Vagina (tissue), 2 donors: ENCODE measurements around the gene CEP89. TPM values are rescaled to one million over a fixed set of nuclear protein-coding genes. Genes with fewer than 3 reads are reported as not detected.
"Not testable (repeated sequence)": the region's sequence is repeated elsewhere in the genome, so short reads cannot be mapped to it uniquely, and the experiment has no call there.

Source experiments
- DNase-seq, 2 donors: peaks; one replicate each; pipeline ENCODE4 v3.0.0-alpha.2; 2017; ENCODE audit errors: extremely low spot score in 2 of 2
- H3K27ac ChIP-seq: fragments of 200-600 bp; sonication (generic); one replicate; pipeline ENCODE4 v1.5.1; 2019
- H3K27me3 ChIP-seq: fragments of 200-600 bp; sonication (generic); one replicate; pipeline ENCODE4 v1.5.1; 2019
- H3K36me3 ChIP-seq, 2 donors: fragments of 200-600 bp; sonication (generic); one replicate each; pipeline ENCODE4 v1.5.1; 2017 to 2019
- H3K4me1 ChIP-seq: fragments of 200-600 bp; sonication (generic); one replicate; pipeline ENCODE4 v1.5.1; 2019
- H3K4me3 ChIP-seq, 2 donors: fragments of 200-600 bp; sonication (generic); 1 replicate in 1 of 2; 2 replicates in 1 of 2; pipeline ENCODE4 v1.5.1; 2016 to 2019
- H3K9me3 ChIP-seq: fragments of 200-600 bp; sonication (generic); one replicate; pipeline ENCODE4 v1.5.1; 2019
- CTCF ChIP-seq, 3 experiments: fragments of 450-650 bp in 2 of 3; fragments of 200-600 bp in 1 of 3; sonication (generic) in 1 of 3; IDR thresholded peaks; one replicate each; pipeline ENCODE4 v1.5.1; 2017 to 2019; ENCODE audit warnings: antibody characterized with exemption in 3 of 3, mild to moderate bottlenecking in 2 of 3, moderate library complexity in 2 of 3
- POLR2A ChIP-seq, 2 donors: fragments of 450-650 bp; IDR thresholded peaks; one replicate each; pipeline ENCODE4 v1.6.1; 2017; ENCODE audit warnings: antibody characterized with exemption in 2 of 2, mild to moderate bottlenecking in 2 of 2, moderate library complexity in 2 of 2
- POLR2AphosphoS5 ChIP-seq, 2 donors: sonication (generic); formaldehyde crosslinking; IDR thresholded peaks; one replicate each; pipeline ENCODE4 v1.9.0; 2017; ENCODE audit warnings: antibody characterized with exemption in 2 of 2, mild to moderate bottlenecking in 2 of 2, low read depth in 1 of 2; ENCODE audit not compliant: insufficient read depth in 1 of 2
- intact Hi-C: fragments of 100-400 bp; cut with DNase I; formaldehyde crosslinking; loops from one replicate; pipeline ENCODE4 v1.15.1; 2023
- total RNA-seq: library from RNA; depleted of rRNA; stranded (reverse); fragments of >200 nt; gene quantifications from one replicate; pipeline ENCODE4 v1.2.3, GENCODE V29; 2016

Gene CEP89
- total RNA-seq, result 12.0 TPM

DNA sequence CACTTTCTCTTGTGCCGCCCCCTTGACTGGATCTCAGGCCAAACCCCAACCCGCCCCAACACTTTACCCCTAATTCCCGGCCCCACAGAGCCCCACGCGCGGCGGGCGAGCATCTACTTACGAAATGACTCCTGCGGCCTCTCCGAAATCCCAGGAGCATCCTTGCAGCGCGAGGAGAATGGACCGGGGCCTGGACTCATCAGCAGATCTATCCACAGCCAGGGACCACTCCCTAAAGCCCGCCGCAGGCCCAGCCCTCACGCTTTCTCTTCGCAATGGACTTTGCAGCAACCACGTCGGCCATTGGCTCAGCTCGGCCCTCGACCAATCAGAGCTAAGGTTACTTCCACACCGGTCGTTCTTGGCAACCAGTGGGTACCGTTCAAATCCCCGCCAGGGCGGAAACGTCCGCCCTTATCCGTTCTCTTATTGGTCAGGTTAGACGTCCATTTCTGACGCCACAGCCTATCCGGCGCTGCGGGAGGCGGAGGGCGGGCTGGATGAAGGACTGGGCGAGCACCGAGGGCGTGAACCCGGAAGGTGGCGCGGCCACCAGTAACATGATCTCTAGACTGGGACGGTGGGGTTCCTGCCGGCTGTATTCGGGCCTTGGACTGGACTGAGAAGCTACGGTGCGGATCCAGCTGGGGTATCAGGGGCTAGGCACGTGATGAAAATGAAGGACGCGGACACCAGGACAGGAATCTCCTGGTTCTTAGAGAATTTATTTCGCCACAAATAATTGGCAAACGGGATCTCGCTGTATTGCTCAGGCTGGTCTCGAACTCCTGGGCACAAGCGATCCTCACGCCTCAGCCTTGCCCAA is at the start of gene CEP89, which contains the start of gene FAAP24:
Gene CEP89, minus strand, starts transcription at position 244 of the 826 bp plus-strand sequence. Its CDS starts 84 bp downstream, at position 160.
Gene FAAP24, plus strand, starts transcription at position 528 of the 826 bp plus-strand sequence. CDS start 955 bp downstream, outside the sequence.
- no peaks in the 10 kb centered on the region for H3K9me3 ChIP-seq
- H3K36me3 ChIP-seq, result peaks cover 0 to 5% of the 10 kb centered on the region in 2 donors
- H3K4me1 ChIP-seq, result peaks cover 14% of the 10 kb centered on the region
- intact Hi-C loops, result no loop called here
- peak within 1 kb of the TSS; percentile 72 for H3K27ac ChIP-seq
- H3K4me3 ChIP-seq, result peak within 1 kb of the TSS; percentile 77 to 85
- peak; percentile 99 for DNase-seq
- TF ChIP-seq CTCF (IDR thresholded peaks at IDR 0.05), result no peak
- peak; percentile 85 to 93 for TF ChIP-seq POLR2AphosphoS5 (IDR thresholded peaks at IDR 0.05; ENCODE audit: insufficient read depth in 1 of 2, low read depth in 1 of 2)
- H3K27me3 ChIP-seq, result no peaks in the 10 kb centered on the region

DNA sequence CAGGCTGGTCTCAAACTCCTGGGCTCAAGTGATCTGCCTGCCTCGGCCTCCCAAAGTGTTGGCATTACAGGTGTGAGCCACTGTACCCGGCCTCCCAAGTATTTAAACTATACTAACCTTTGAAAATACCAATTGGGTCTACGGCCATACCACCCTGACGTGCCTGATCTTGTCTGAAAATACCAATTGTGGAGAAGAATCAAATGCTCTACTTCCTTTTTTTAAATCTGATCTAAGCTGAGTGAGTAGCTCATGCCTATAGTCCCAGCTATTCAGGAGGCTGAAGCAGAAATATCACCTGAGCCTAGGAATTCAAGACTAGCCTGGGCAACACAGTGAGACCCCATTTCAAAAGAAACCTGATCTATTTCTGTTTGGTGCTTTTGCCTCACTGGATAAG is 39.1 kb upstream of the CEP89 start:
- H3K27ac ChIP-seq, H3K4me1 ChIP-seq, DNase-seq, H3K9me3 ChIP-seq, intact Hi-C loops, H3K36me3 ChIP-seq, H3K4me3 ChIP-seq, H3K27me3 ChIP-seq: not testable (repeated sequence)

- TF ChIP-seq POLR2AphosphoS5 (IDR thresholded peaks at IDR 0.05; ENCODE audit: insufficient read depth in 1 of 2, low read depth in 1 of 2) (no peak), POLR2A (IDR thresholded peaks at IDR 0.05) (no peak), CTCF (IDR thresholded peaks at IDR 0.05) (no peak)
- H3K9me3 ChIP-seq, result no peaks in the 10 kb centered on the region
- H3K27ac ChIP-seq, result no peak overlapping the region
- H3K4me1 ChIP-seq, result no peaks in the 10 kb centered on the region
- no peak overlapping the region for H3K4me3 ChIP-seq
- H3K27me3 ChIP-seq, result no peaks in the 10 kb centered on the region
- intact Hi-C loops, result no loop called here
- no peak for DNase-seq
- no peaks in the 10 kb centered on the region for H3K36me3 ChIP-seq
Observed at GRCh38 chr19:33008738-33009137, 37.0 kb upstream of the CEP89 start.

- no peak for DNase-seq
- H3K36me3 ChIP-seq, result no peaks in the 10 kb centered on the region
- H3K27ac ChIP-seq, result no peak overlapping the region
- intact Hi-C loops, result no loop called here
- no peak overlapping the region for H3K4me3 ChIP-seq
- H3K9me3 ChIP-seq, result no peaks in the 10 kb centered on the region
- H3K4me1 ChIP-seq, result no peaks in the 10 kb centered on the region
- no peak for TF ChIP-seq POLR2AphosphoS5 (IDR thresholded peaks at IDR 0.05; ENCODE audit: insufficient read depth in 1 of 2, low read depth in 1 of 2)
- TF ChIP-seq CTCF (IDR thresholded peaks at IDR 0.05), result no peak
- no peak for TF ChIP-seq POLR2A (IDR thresholded peaks at IDR 0.05)
- no peaks in the 10 kb centered on the region for H3K27me3 ChIP-seq
Observed at GRCh38 chr19:33005440-33005839, 33.7 kb upstream of the CEP89 start.

DNA sequence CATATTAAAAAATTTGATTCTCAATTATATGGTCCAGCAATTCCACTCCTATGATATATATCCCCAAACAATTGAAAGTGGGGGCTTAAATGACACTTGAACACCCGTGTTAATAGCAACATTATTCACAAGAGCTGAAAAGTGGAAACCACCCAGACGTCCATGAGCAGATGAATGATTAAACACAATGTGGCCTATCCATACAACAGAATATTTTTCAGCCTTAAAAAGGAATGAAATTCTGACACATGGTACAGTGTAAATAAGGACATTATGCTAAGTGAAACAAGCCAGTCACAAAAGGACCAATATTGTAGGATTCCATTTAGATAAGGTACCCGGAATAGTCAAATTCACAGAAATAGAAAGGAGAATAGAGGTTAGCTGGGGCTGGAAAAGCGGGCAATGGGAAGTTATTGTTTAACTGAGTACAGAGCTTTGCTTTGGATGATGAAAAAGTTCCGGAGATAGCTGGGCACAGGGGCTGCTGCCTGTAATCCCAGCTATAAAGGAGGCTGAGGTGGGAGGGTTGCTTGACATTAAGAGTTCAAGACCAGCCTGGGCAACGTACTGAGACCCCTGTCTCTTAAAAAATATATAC is 31.8 kb upstream of the CEP89 start:
- DNase-seq, H3K9me3 ChIP-seq, H3K27me3 ChIP-seq, H3K36me3 ChIP-seq, intact Hi-C loops, H3K27ac ChIP-seq, H3K4me3 ChIP-seq, H3K4me1 ChIP-seq: not testable (repeated sequence)

DNA sequence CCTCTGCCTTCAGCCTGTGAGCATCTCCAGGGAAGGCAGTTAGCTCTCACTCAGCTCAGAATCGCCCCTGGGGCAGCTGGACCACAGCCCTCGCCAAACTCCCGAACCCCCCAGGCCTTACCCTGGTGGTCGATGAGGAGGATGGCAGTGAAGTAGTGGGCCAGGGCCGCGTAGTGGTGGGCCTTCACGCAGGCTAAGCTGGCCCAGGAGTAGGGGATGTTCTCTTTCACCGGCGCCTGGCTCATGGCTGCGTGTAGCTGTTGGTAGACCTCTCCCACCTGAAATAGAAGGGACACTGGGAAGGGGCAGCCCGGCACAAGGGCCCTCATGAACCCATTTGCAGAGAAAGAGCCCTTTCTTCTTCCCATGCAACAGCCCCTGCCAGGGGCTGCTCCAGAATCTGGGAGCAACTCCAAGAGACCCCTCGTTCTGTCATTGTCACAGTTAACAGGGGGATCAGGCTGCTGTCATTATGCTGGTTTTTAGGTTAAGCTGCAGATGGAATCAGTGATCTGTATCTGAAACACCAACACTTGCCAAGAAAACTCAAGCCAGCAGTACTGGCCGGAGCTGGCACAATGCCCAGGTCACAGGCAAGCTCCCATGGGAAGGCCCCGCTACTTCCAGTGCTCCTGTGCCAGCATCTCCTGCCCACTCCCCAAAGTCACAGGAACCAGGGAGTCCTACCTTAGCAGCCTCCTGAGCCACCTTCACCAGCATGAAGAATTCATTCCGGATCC is 30.5 kb upstream of the CEP89 start:
- intact Hi-C loops, H3K4me3 ChIP-seq, H3K4me1 ChIP-seq, H3K27me3 ChIP-seq, H3K36me3 ChIP-seq, H3K9me3 ChIP-seq, H3K27ac ChIP-seq, DNase-seq: not testable (repeated sequence)
